Activated CD4-positive, CD25-positive, alpha-beta regulatory T cell treated with anti-CD3 and anti-CD28 coated beads, Interleukin-2, amount 50 U/mL, for 72 hours (primary cell): ENCODE results near the gene RXRG.

Source experiments
- DNase-seq: peaks from one replicate; pipeline ENCODE4 v3.0.0; 2021

RXRG gene

GRCh38 chr1:165445388-165445787, 462 bp upstream of the RXRG start:
- no peak for DNase-seq

- no peak for DNase-seq
These were observed 1.2 kb downstream of the RXRG start for GRCh38 chr1:165443539-165444311.

GRCh38 chr1:165442653-165443052, 2.3 kb downstream of the RXRG start:
- DNase-seq, result no peak

- no peak for DNase-seq
These were observed 2.9 kb downstream of the RXRG start for GRCh38 chr1:165442053-165442452.

GRCh38 chr1:165441166-165441880, 3.6 kb downstream of the RXRG start:
- no peak for DNase-seq

GRCh38 chr1:165439330-165439729, 5.6 kb downstream of the RXRG start:
- DNase-seq, result no peak

- DNase-seq, result no peak
These were observed 7.9 kb downstream of the RXRG start for GRCh38 chr1:165436994-165437393.

GRCh38 chr1:165435801-165436200, 9.1 kb downstream of the RXRG start:
- no peak for DNase-seq

- no peak for DNase-seq
These were observed 10.6 kb downstream of the RXRG start for GRCh38 chr1:165434281-165434680.

- DNase-seq, result no peak
These were observed 13.8 kb downstream of the RXRG start for GRCh38 chr1:165431079-165431478.

GRCh38 chr1:165426745-165427144, 18.2 kb downstream of the RXRG start:
- no peak for DNase-seq

GRCh38 chr1:165425621-165426020, 19.3 kb downstream of the RXRG start:
- no peak for DNase-seq

GRCh38 chr1:165424454-165425216, 20.3 kb downstream of the RXRG start:
- DNase-seq, result no peak

GRCh38 chr1:165423136-165423535, 21.8 kb downstream of the RXRG start:
- DNase-seq, result no peak

- DNase-seq, result no peak
These were observed 24.3 kb downstream of the RXRG start for GRCh38 chr1:165420655-165421054.

- no peak for DNase-seq
These were observed 25.1 kb downstream of the RXRG start for GRCh38 chr1:165419839-165420238.

GRCh38 chr1:165418195-165418594, 26.7 kb downstream of the RXRG start:
- DNase-seq, result no peak

- DNase-seq, result no peak
These were observed 28.1 kb downstream of the RXRG start for GRCh38 chr1:165416876-165417275.

- no peak for DNase-seq
These were observed 29.9 kb downstream of the RXRG start for GRCh38 chr1:165415068-165415467.

GRCh38 chr1:165414620-165415019, 30.3 kb downstream of the RXRG start:
- no peak for DNase-seq

GRCh38 chr1:165411396-165411795, 33.5 kb downstream of the RXRG start:
- DNase-seq, result no peak

GRCh38 chr1:165409657-165410358, 35.1 kb downstream of the RXRG start:
- DNase-seq, result no peak

GRCh38 chr1:165408518-165408917, 36.4 kb downstream of the RXRG start:
- no peak for DNase-seq
